ENCODE results near the gene RAB11B.

RAB11B gene

DNA sequence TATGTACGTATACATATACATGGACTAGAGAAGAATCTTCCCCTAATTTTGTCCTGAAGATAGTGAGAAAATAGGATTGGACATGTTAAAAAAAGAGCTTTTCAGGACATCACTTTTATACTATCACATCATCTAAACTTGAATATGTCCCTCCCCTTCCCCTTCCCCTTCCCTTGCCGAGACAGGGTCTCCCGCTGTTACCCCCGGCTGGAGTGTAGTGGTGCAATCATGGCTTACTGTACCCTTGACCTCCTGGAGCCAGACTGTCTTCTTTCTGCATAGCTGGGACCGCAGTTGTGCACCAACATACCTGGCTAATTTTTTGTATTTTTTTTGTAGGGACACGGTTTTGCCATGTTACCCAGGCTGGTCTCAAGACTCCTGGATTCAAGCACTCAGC, 61.2 kb downstream of the RAB11B start:
- no peaks in the 10 kb centered on the region for H3K9me3 ChIP-seq (ENCODE audit: insufficient read depth, low read depth, low read length)
- peaks cover 57% of the 10 kb centered on the region for H3K36me3 ChIP-seq (ENCODE audit: insufficient read depth, low read length)
- no peak overlapping the region for H2AFZ ChIP-seq (ENCODE audit: low read length)
- H3K4me2 ChIP-seq (ENCODE audit: low read depth, low read length, poor library complexity, severe bottlenecking): peak overlapping the region; percentile 67
- TF ChIP-seq EZH2phosphoT487 (IDR thresholded peaks at IDR 0.05; ENCODE audit: borderline replicate concordance): no peak
- TF ChIP-seq, protein P1, sequence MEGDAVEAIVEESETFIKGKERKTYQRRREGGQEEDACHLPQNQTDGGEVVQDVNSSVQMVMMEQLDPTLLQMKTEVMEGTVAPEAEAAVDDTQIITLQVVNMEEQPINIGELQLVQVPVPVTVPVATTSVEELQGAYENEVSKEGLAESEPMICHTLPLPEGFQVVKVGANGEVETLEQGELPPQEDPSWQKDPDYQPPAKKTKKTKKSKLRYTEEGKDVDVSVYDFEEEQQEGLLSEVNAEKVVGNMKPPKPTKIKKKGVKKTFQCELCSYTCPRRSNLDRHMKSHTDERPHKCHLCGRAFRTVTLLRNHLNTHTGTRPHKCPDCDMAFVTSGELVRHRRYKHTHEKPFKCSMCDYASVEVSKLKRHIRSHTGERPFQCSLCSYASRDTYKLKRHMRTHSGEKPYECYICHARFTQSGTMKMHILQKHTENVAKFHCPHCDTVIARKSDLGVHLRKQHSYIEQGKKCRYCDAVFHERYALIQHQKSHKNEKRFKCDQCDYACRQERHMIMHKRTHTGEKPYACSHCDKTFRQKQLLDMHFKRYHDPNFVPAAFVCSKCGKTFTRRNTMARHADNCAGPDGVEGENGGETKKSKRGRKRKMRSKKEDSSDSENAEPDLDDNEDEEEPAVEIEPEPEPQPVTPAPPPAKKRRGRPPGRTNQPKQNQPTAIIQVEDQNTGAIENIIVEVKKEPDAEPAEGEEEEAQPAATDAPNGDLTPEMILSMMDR (conservative IDR thresholded peaks at IDR 0.05; ENCODE audit: low read length): no peak
- H3K27me3 ChIP-seq (ENCODE audit: insufficient read depth, low read length, poor library complexity, severe bottlenecking): no peaks in the 10 kb centered on the region
- peak overlapping the region; percentile 39 for H3K4me3 ChIP-seq (ENCODE audit: low read length, poor library complexity, severe bottlenecking)
- H3K9ac ChIP-seq (ENCODE audit: low read depth, low read length, poor library complexity, severe bottlenecking): no peak overlapping the region
- no peaks in the 10 kb centered on the region for H3K9me2 ChIP-seq (replicated peaks; ENCODE audit: low read depth, low read length)
- peaks cover 93% of the 10 kb centered on the region for H4K20me1 ChIP-seq (ENCODE audit: insufficient read depth, low read length, poor library complexity, severe bottlenecking)
- H3K79me2 ChIP-seq (ENCODE audit: insufficient read depth, low read length): peaks cover 100% of the 10 kb centered on the region
- no peaks in the 10 kb centered on the region for H3F3A ChIP-seq (ENCODE audit: low read depth)
- peaks cover 45% of the 10 kb centered on the region for H3K4me1 ChIP-seq (ENCODE audit: insufficient read depth, low read length, poor library complexity, severe bottlenecking)

DNA sequence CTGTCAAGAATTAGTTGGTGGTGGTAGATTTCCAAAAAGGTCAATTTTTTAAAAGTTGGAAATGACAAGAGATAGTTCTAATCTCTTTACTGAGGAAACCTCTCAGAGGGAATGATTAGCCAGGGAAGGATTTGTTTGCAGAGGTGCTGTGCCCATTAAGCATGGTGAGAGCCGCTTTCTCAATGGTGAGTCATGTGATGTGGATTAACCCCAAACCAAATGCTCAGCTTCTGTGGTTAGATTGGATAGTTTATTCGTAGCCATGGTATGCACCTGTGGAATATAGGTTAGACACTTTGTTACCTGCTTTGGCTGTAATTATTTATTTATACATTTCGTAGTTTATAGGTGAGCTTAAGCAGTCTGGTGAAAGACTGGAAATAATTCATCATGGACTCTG, 61.7 kb downstream of the RAB11B start:
- peaks cover 42% of the 10 kb centered on the region for H3K4me1 ChIP-seq (ENCODE audit: insufficient read depth, low read length, poor library complexity, severe bottlenecking)
- H3K9me3 ChIP-seq (ENCODE audit: insufficient read depth, low read depth, low read length): no peaks in the 10 kb centered on the region
- H2AFZ ChIP-seq (ENCODE audit: low read length): no peak overlapping the region
- H3F3A ChIP-seq (ENCODE audit: low read depth): no peaks in the 10 kb centered on the region
- peaks cover 93% of the 10 kb centered on the region for H4K20me1 ChIP-seq (ENCODE audit: insufficient read depth, low read length, poor library complexity, severe bottlenecking)
- H3K4me2 ChIP-seq (ENCODE audit: low read depth, low read length, poor library complexity, severe bottlenecking): peak overlapping the region; percentile 67
- H3K79me2 ChIP-seq (ENCODE audit: insufficient read depth, low read length): peaks cover 100% of the 10 kb centered on the region
- no peaks in the 10 kb centered on the region for H3K27me3 ChIP-seq (ENCODE audit: insufficient read depth, low read length, poor library complexity, severe bottlenecking)
- no peak for TF ChIP-seq EZH2phosphoT487 (IDR thresholded peaks at IDR 0.05; ENCODE audit: borderline replicate concordance)
- TF ChIP-seq, protein P1 (conservative IDR thresholded peaks at IDR 0.05; ENCODE audit: low read length): no peak
- H3K9ac ChIP-seq (ENCODE audit: low read depth, low read length, poor library complexity, severe bottlenecking): no peak overlapping the region
- no peaks in the 10 kb centered on the region for H3K9me2 ChIP-seq (replicated peaks; ENCODE audit: low read depth, low read length)
- peak overlapping the region; percentile 39 for H3K4me3 ChIP-seq (ENCODE audit: low read length, poor library complexity, severe bottlenecking)
- peaks cover 57% of the 10 kb centered on the region for H3K36me3 ChIP-seq (ENCODE audit: insufficient read depth, low read length)

DNA sequence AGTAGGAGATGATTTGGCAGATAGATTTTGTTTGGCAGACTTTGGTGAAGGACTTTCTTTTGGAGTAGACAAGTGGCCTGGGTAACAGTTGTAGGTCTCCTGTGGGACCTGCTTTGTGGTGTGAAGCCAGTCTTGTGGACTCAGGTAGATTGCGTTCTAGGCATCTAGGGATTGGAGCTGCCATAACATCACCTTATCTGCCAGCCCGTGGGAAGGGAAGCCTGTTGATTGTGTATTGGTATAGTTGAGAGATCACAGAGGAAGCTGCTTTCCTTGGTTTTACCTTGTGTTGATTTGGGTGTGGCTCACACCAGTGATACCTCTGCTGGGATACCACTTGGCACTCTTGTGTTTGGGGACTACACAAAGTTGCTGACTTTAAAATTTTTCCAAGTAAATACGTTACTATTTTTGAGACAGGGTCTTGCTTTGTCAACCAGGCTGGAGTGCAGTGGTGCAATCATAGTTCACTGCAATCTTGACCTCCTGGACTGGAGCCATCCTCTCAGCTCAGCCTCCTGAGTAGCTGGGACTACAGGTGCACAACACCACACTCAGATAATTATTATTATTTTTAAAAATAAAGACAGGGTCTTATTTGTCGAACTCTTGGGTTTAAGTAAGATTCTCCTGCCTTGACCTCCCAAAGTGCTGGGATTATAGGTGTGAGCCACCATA, 62.4 kb downstream of the RAB11B start:
- TF ChIP-seq, protein P1 (conservative IDR thresholded peaks at IDR 0.05; ENCODE audit: low read length): no peak
- TF ChIP-seq EZH2phosphoT487 (IDR thresholded peaks at IDR 0.05; ENCODE audit: borderline replicate concordance): no peak
- peaks cover 93% of the 10 kb centered on the region for H4K20me1 ChIP-seq (ENCODE audit: insufficient read depth, low read length, poor library complexity, severe bottlenecking)
- peaks cover 100% of the 10 kb centered on the region for H3K79me2 ChIP-seq (ENCODE audit: insufficient read depth, low read length)
- peak overlapping the region; percentile 67 for H3K4me2 ChIP-seq (ENCODE audit: low read depth, low read length, poor library complexity, severe bottlenecking)
- peaks cover 58% of the 10 kb centered on the region for H3K36me3 ChIP-seq (ENCODE audit: insufficient read depth, low read length)
- no peaks in the 10 kb centered on the region for H3K27me3 ChIP-seq (ENCODE audit: insufficient read depth, low read length, poor library complexity, severe bottlenecking)
- H3K4me3 ChIP-seq (ENCODE audit: low read length, poor library complexity, severe bottlenecking): no peak overlapping the region
- H3F3A ChIP-seq (ENCODE audit: low read depth): no peaks in the 10 kb centered on the region
- no peaks in the 10 kb centered on the region for H3K9me3 ChIP-seq (ENCODE audit: insufficient read depth, low read depth, low read length)
- H3K4me1 ChIP-seq (ENCODE audit: insufficient read depth, low read length, poor library complexity, severe bottlenecking): peaks cover 40% of the 10 kb centered on the region
- H3K9me2 ChIP-seq (replicated peaks; ENCODE audit: low read depth, low read length): no peaks in the 10 kb centered on the region
- no peak overlapping the region for H3K9ac ChIP-seq (ENCODE audit: low read depth, low read length, poor library complexity, severe bottlenecking)
- no peak overlapping the region for H2AFZ ChIP-seq (ENCODE audit: low read length)

Data from Loucy (cell line).